Body of pancreas (tissue), 4 donors: ENCODE measurements around the gene WNK1. TPM values are rescaled to one million over a fixed set of nuclear protein-coding genes. Genes with fewer than 3 reads are reported as not detected.

Experiments used
- ATAC-seq: fragments of 150-250 bp; one replicate; pipeline ENCODE4 v1.9.1; 2016
- DNase-seq, 4 donors: peaks; one replicate each; pipeline ENCODE4 v3.0.0-alpha.2; 2019
- H3K27ac ChIP-seq, 4 donors: fragments of 200-600 bp; sonication (generic); 1 replicate in 3 of 4; 2 replicates in 1 of 4; pipeline versions ENCODE4 v1.5.1 to v1.6.1; 2016 to 2019; ENCODE audit warnings: mild to moderate bottlenecking in 1 of 4, mixed read lengths in 1 of 4, moderate library complexity in 1 of 4
- H3K27me3 ChIP-seq, 2 donors: fragments of 200-600 bp; sonication (generic); one replicate each; pipeline ENCODE4 v1.6.0; 2016; ENCODE audit warnings: mild to moderate bottlenecking in 1 of 2
- H3K36me3 ChIP-seq, 2 donors: fragments of 200-600 bp; sonication (generic); replicated peaks in 1 of 2; 2 replicates each; pipeline ENCODE4 v1.5.1; 2016; ENCODE audit warnings: low read depth in 2 of 2; ENCODE audit not compliant: insufficient read depth in 1 of 2
- H3K4me1 ChIP-seq: fragments of 200-600 bp; sonication (generic); one replicate; pipeline ENCODE4 v1.6.0; 2016
- H3K4me3 ChIP-seq, 2 donors: fragments of 200-600 bp; sonication (generic); 1 replicate in 1 of 2; 2 replicates in 1 of 2; pipeline ENCODE4 v1.5.1; 2016 to 2019
- H3K9me3 ChIP-seq, 3 donors: fragments of 200-600 bp; sonication (generic); 1 replicate in 2 of 3; 2 replicates in 1 of 3; pipeline ENCODE4 v1.5.1; 2016
- CTCF ChIP-seq, 7 experiments: fragments of 450-650 bp in 4 of 7; fragments of 200-600 bp in 3 of 7; sonication (generic) in 3 of 7; IDR thresholded peaks; one replicate each; pipeline ENCODE4 v1.5.1; 2016 to 2019; ENCODE audit warnings: antibody characterized with exemption in 7 of 7
- POLR2A ChIP-seq, 3 donors: fragments of 450-650 bp; IDR thresholded peaks; one replicate each; pipeline ENCODE4 v1.6.1; 2016; ENCODE audit warnings: antibody characterized with exemption in 3 of 3, mild to moderate bottlenecking in 2 of 3
- WGBS, 2 donors: methylation state at CpG; one replicate each; pipeline ENCODE4 v1.1.5; 2017; 5-methylcytosine and 5-hydroxymethylcytosine counted together
- intact Hi-C: fragments of 100-400 bp; cut with DNase I; formaldehyde crosslinking; loops from one replicate; pipeline ENCODE4 v1.15.1; 2023
- total RNA-seq, 2 donors: library from RNA; depleted of rRNA; stranded (reverse); fragments of >200 nt; gene quantifications; one replicate each; pipeline ENCODE4 v1.1.0, GENCODE V29; 2016

Gene WNK1
- total RNA-seq, 2 donors from 2014 or later = 56.6 to 96.6 TPM

GRCh38 chr12:851913-852312 lies 99.5 kb downstream of the WNK1 start:
- Histone ChIP-seq H3K36me3 (no peaks in the 10 kb centered on the region), H3K4me1 (peaks cover 7% of the 10 kb centered on the region), H3K27me3 (no peaks in the 10 kb centered on the region), H3K9me3 (no peaks in the 10 kb centered on the region), H3K4me3 (no peak overlapping the region), H3K27ac (no peak overlapping the region)
- intact Hi-C loops = no loop called here
- 82 to 90% methylated on average over 3 of the region's 3 CpGs for WGBS, 2 donors
- ATAC-seq (no peak), DNase-seq (no peak)
- no peak for TF ChIP-seq POLR2A (IDR thresholded peaks at IDR 0.05)
- TF ChIP-seq CTCF (IDR thresholded peaks at IDR 0.05) = no peak

GRCh38 chr12:852864-853263 lies 100.5 kb downstream of the WNK1 start:
- no peak overlapping the region for H3K4me3 ChIP-seq
- ATAC-seq (no peak), DNase-seq (no peak)
- intact Hi-C loops = no loop called here
- no peaks in the 10 kb centered on the region for H3K9me3 ChIP-seq
- no peak for TF ChIP-seq POLR2A (IDR thresholded peaks at IDR 0.05)
- no peak for TF ChIP-seq CTCF (IDR thresholded peaks at IDR 0.05)
- no peaks in the 10 kb centered on the region for H3K27me3 ChIP-seq
- peaks cover 7% of the 10 kb centered on the region for H3K4me1 ChIP-seq
- H3K27ac ChIP-seq = no peak overlapping the region
- no peaks in the 10 kb centered on the region for H3K36me3 ChIP-seq

GRCh38 chr12:857611-858010 lies 105.2 kb downstream of the WNK1 start:
- Histone ChIP-seq H3K27me3 (no peaks in the 10 kb centered on the region), H3K27ac (no peak overlapping the region), H3K9me3 (no peaks in the 10 kb centered on the region), H3K4me3 (no peak overlapping the region), H3K4me1 (peaks cover 14% of the 10 kb centered on the region), H3K36me3 (peaks cover 0 to 4% of the 10 kb centered on the region in 2 donors)
- ATAC-seq (no peak), DNase-seq (no peak)
- intact Hi-C loops = no loop called here
- WGBS, 2 donors = 92 to 93% methylated on average over 5 of the region's 5 CpGs
- TF ChIP-seq CTCF (IDR thresholded peaks at IDR 0.05) (no peak), POLR2A (IDR thresholded peaks at IDR 0.05) (no peak)

- ATAC-seq (no peak), DNase-seq (no peak)
- TF ChIP-seq POLR2A (IDR thresholded peaks at IDR 0.05) = no peak
- TF ChIP-seq CTCF (IDR thresholded peaks at IDR 0.05) = no peak
- intact Hi-C loops = no loop called here
- 95 to 96% methylated on average over 4 of the region's 4 CpGs for WGBS, 2 donors
- Histone ChIP-seq H3K4me1 (peaks cover 7% of the 10 kb centered on the region), H3K9me3 (no peaks in the 10 kb centered on the region), H3K36me3 (peaks cover 5 to 10% of the 10 kb centered on the region in 2 donors), H3K27ac (no peak overlapping the region), H3K27me3 (no peaks in the 10 kb centered on the region), H3K4me3 (no peak overlapping the region)
Measured at GRCh38 chr12:862303-862911, 110.0 kb downstream of the WNK1 start.

GRCh38 chr12:863285-863684 lies 110.9 kb downstream of the WNK1 start:
- no peak for DNase-seq
- Histone ChIP-seq H3K4me1 (peaks cover 4% of the 10 kb centered on the region), H3K27ac (no peak overlapping the region), H3K36me3 (peaks cover 5 to 14% of the 10 kb centered on the region in 2 donors), H3K27me3 (no peaks in the 10 kb centered on the region), H3K4me3 (no peak overlapping the region), H3K9me3 (no peaks in the 10 kb centered on the region)
- TF ChIP-seq POLR2A (IDR thresholded peaks at IDR 0.05) (no peak), CTCF (IDR thresholded peaks at IDR 0.05) (no peak)
- WGBS, 2 donors = 88 to 95% methylated on average over 1 of the region's 1 CpG
- intact Hi-C loops = no loop called here
- no peak for ATAC-seq
